Sigmoid colon (tissue), 7 donors: ENCODE results near the gene GPR33. TPM values are rescaled to one million over a fixed set of nuclear protein-coding genes. Genes with fewer than 3 reads are reported as not detected.
"Not testable (repeated sequence)": the region's sequence is repeated elsewhere in the genome, so short reads cannot be mapped to it uniquely, and the experiment has no call there.

Experiments used
- DNase-seq: peaks from one replicate; pipeline ENCODE4 v3.0.0-alpha.2; 2019
- H3K27ac ChIP-seq, 4 donors: fragments of 200-600 bp; sonication (generic); one replicate each; pipeline ENCODE4 v1.5.1; 2016 to 2019; ENCODE audit warnings: mild to moderate bottlenecking in 1 of 4
- H3K27me3 ChIP-seq, 3 donors: fragments of 200-600 bp; sonication (generic); one replicate each; pipeline ENCODE4 v1.5.1; 2019; ENCODE audit warnings: mild to moderate bottlenecking in 1 of 3
- H3K36me3 ChIP-seq, 4 donors: fragments of 200-600 bp; sonication (generic); one replicate each; pipeline ENCODE4 v1.5.1; 2016 to 2019
- H3K4me1 ChIP-seq, 4 donors: fragments of 200-600 bp; sonication (generic); one replicate each; pipeline ENCODE4 v1.5.1; 2017 to 2019
- H3K4me3 ChIP-seq, 4 donors: fragments of 200-600 bp; sonication (generic); one replicate each; pipeline ENCODE4 v1.5.1; 2017 to 2019; ENCODE audit warnings: mild to moderate bottlenecking in 2 of 4, moderate library complexity in 1 of 4
- H3K9me3 ChIP-seq, 4 donors: fragments of 200-600 bp in 3 of 4; sonication (generic) in 3 of 4; one replicate each; pipeline versions ENCODE4 v1.5.1 to v1.6.1; 2013 to 2019
- EP300 ChIP-seq, 4 donors: sonication (generic); formaldehyde crosslinking; IDR thresholded peaks; one replicate each; pipeline ENCODE4 v1.6.1; 2017; ENCODE audit warnings: antibody characterized with exemption in 4 of 4
- POLR2A ChIP-seq, 2 donors: fragments of 450-650 bp; IDR thresholded peaks; one replicate each; pipeline ENCODE4 v1.6.1; 2016; ENCODE audit warnings: antibody characterized with exemption in 2 of 2, mild to moderate bottlenecking in 2 of 2, moderate library complexity in 2 of 2
- POLR2AphosphoS5 ChIP-seq, 4 donors: sonication (generic); formaldehyde crosslinking; IDR thresholded peaks; one replicate each; pipeline ENCODE4 v1.6.1; 2017; ENCODE audit warnings: antibody characterized with exemption in 4 of 4
- WGBS, 2 donors: extraction: QIAGEN DNeasy Blood & Tissue Kit; methylation state at CpG; one replicate each; pipeline ENCODE4 v1.1.7; 2013; 5-methylcytosine and 5-hydroxymethylcytosine counted together
- intact Hi-C: fragments of 100-400 bp; cut with DNase I; formaldehyde crosslinking; loops from one replicate; pipeline ENCODE4 v1.15.1; 2023
- polyA plus RNA-seq, 3 donors: library from polyadenylated mRNA; stranded (reverse); fragments of 200-250 nt; gene quantifications; one replicate each; pipeline ENCODE4 v1.2.3, GENCODE V29; 2013
- total RNA-seq, 4 donors: library from RNA; depleted of rRNA; stranded (reverse); fragments of >200 nt; gene quantifications; one replicate each; pipeline ENCODE4 v1.1.0, GENCODE V29; 2016
- TF ChIP-seq, protein P1 (sequence below), 4 experiments: fragments of 450-650 bp in 3 of 4; fragments of 200-600 bp in 1 of 4; IDR thresholded peaks; one replicate each; pipeline ENCODE4 v1.5.1; 2016 to 2019; ENCODE audit warnings: antibody characterized with exemption in 4 of 4, mild to moderate bottlenecking in 3 of 4, moderate library complexity in 2 of 4
- donor health status: healthy with polysubstance abuse.
- donor health status: Bipolar disorder and iron deficiency.
- donor health status: healthy.

The GPR33 gene
- total and polyA plus RNA-seq, 7 donors: not detected

DNA sequence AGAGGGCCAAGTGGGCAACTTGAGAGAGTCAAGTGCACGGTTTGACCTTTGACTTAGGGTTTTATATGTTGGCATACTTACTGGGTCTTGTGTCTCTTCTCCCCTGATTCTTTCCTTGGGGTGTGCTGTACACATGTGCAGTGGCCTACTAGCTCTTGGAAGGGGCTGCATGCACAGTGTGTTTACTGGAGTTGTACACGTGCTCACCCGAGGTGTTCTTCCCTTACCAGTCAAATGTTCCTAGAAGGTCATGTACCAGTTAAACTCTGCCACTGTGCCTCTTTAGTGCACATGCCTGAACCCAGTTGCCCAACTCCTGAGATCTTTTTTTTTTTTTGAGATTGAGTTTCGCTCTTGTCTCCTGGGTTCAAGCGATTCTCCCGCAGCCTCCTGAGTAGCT, 21.3 kb downstream of the GPR33 start:
- DNase-seq: no peak
- Histone ChIP-seq H3K36me3 (no peaks in the 10 kb centered on the region), H3K9me3 (no peaks in the 10 kb centered on the region), H3K4me1 (peaks cover 0 to 11% (median 0%) of the 10 kb centered on the region in 4 donors), H3K27ac (no peak overlapping the region), H3K27me3 (no peaks in the 10 kb centered on the region), H3K4me3 (no peak overlapping the region)
- no peak for TF ChIP-seq POLR2AphosphoS5 (IDR thresholded peaks at IDR 0.05)
- TF ChIP-seq, protein P1, sequence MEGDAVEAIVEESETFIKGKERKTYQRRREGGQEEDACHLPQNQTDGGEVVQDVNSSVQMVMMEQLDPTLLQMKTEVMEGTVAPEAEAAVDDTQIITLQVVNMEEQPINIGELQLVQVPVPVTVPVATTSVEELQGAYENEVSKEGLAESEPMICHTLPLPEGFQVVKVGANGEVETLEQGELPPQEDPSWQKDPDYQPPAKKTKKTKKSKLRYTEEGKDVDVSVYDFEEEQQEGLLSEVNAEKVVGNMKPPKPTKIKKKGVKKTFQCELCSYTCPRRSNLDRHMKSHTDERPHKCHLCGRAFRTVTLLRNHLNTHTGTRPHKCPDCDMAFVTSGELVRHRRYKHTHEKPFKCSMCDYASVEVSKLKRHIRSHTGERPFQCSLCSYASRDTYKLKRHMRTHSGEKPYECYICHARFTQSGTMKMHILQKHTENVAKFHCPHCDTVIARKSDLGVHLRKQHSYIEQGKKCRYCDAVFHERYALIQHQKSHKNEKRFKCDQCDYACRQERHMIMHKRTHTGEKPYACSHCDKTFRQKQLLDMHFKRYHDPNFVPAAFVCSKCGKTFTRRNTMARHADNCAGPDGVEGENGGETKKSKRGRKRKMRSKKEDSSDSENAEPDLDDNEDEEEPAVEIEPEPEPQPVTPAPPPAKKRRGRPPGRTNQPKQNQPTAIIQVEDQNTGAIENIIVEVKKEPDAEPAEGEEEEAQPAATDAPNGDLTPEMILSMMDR (IDR thresholded peaks at IDR 0.05): no peak
- TF ChIP-seq EP300 (IDR thresholded peaks at IDR 0.05): no peak
- no peak for TF ChIP-seq POLR2A (IDR thresholded peaks at IDR 0.05)
- WGBS, 2 donors: 81 to 88% methylated on average over 6 of the region's 6 CpGs
- intact Hi-C loops: no loop called here

DNA sequence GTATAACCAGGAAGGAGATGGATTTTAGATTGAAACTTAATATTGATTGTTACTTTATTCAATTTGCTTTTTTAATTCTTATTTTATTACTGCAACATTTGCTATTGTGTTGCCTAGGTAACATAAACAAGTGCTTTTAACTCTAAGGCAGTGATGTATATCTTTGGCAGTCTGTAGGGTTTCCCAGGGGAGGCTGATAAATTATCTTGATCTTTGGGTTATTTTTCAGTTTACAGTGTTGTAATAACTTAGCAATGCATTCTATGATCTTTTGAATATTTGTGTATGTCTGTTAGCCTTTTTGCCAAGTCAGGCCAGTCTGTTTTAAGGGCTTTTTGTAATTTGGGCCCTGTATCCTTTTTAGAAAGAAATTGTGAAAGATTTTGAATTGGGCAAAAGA, 22.7 kb downstream of the GPR33 start:
- Histone ChIP-seq H3K9me3 (no peaks in the 10 kb centered on the region), H3K4me1 (peaks cover 0 to 11% (median 0%) of the 10 kb centered on the region in 4 donors), H3K27me3 (no peaks in the 10 kb centered on the region), H3K27ac (no peak overlapping the region), H3K4me3 (no peak overlapping the region), H3K36me3 (no peaks in the 10 kb centered on the region)
- intact Hi-C loops: no loop called here
- TF ChIP-seq POLR2A (IDR thresholded peaks at IDR 0.05): no peak
- DNase-seq: no peak

DNA sequence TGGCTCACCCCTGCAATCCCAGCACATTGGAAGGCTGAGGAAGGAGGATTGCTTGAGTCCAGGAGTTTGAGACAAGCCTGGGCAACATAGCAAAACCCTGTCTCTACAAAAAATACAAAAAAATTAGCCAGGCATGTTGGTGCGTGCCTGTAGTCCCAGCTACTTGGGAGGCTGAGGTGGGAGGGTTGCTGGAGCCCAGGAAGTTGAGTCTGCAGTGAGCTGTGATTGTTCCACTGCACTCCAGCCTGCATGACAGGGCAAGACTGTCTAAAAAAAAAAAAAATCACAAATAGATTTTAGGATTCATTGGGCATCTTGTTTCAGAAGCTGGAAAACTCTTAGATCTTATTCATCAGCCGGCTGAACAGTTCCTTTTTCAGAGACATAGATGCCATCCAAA, 25.4 kb downstream of the GPR33 start:
- H3K36me3 ChIP-seq, intact Hi-C loops, H3K4me3 ChIP-seq, H3K27ac ChIP-seq, H3K9me3 ChIP-seq, H3K27me3 ChIP-seq, DNase-seq: not testable (repeated sequence)
- WGBS, 2 donors: 92 to 93% methylated on average over 2 of the region's 2 CpGs
- H3K4me1 ChIP-seq: peaks cover 0 to 11% (median 4%) of the 10 kb centered on the region in 4 donors

DNA sequence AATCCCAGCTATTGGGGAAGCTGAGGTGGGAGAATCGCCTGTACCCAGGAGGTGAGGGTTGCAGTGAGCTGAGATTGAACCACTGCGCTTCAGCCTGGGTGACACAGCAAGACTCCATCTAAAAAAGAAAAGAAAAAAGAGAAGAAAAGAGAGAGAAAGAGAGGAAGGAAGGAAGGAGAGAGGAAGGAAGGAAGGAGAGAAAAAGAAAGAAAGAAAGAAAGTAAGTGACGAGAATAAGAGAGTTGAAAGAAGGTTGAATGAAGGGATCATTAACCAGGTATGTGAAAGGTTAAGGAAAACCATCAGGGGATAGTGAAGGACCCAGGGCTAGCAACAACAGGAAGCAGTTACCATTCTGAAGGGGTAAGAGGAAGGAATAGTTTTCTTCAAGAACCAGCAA, 26.3 kb downstream of the GPR33 start:
- Histone ChIP-seq H3K27me3 (no peaks in the 10 kb centered on the region), H3K4me3 (no peak overlapping the region), H3K4me1 (peaks cover 0 to 11% (median 5%) of the 10 kb centered on the region in 4 donors), H3K36me3 (no peaks in the 10 kb centered on the region), H3K9me3 (no peaks in the 10 kb centered on the region), H3K27ac (no peak overlapping the region)
- 83 to 89% methylated on average over 3 of the region's 3 CpGs for WGBS, 2 donors
- TF ChIP-seq EP300 (IDR thresholded peaks at IDR 0.05): no peak
- no peak for TF ChIP-seq POLR2AphosphoS5 (IDR thresholded peaks at IDR 0.05)
- no peak for TF ChIP-seq POLR2A (IDR thresholded peaks at IDR 0.05)
- TF ChIP-seq, protein P1 (IDR thresholded peaks at IDR 0.05): no peak
- no peak for DNase-seq
- intact Hi-C loops: no loop called here

DNA sequence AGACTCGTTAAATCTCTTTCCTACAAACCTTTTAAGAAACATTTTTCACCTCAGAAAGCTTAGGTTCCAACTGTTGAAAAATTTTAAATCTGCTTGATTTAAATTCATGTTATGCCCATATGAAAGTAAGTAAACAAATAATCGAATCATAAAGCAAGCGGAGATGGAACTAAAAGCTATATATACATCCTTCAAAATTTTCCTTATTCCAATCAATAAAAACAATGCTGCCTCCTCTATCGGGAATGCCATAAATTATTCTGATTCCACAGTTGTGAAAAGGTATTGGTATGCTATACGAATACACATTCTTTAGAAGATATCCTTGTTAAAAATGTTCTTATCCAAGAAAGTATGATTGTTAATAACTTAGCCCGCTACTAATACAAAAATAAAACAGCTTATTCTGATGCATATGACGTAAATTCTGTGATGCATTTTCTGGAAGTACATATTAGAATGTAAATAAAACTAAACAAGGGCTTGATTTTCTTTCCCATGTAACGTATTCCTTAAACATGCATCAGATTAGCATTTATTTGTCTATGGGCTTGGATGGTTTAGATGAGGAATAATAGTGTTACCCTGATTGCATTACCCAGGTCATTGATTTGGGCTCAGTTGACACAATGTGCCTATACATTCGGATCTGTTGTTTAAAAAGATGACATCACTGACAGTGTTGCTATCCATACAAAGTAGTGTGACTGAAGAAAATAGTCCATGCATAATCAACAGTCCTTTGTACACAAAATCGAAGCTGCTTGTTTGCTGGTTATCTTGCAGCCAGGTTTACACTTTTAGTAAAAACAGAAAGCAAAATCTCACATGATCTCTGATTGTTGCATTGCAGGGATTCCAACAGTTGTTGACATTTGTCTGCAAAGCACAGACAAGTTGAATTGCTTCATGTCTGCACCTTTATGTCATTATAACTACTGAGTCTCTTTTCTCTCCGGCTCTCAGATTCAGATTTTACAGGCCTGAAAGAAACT, 29.9 kb downstream of the GPR33 start:
- TF ChIP-seq, protein P1 (IDR thresholded peaks at IDR 0.05): no peak
- TF ChIP-seq EP300 (IDR thresholded peaks at IDR 0.05): peak in 1 of 4 donors; percentile 0
- peak overlapping the region; percentile 68 to 80 (median 74) for H3K4me3 ChIP-seq
- no peak for DNase-seq
- peaks cover 0 to 2% (median 0%) of the 10 kb centered on the region in 4 donors for H3K36me3 ChIP-seq
- WGBS, 2 donors: 18 to 51% methylated on average over 11 of the region's 11 CpGs
- H3K4me1 ChIP-seq: peaks cover 0 to 32% (median 16%) of the 10 kb centered on the region in 4 donors
- intact Hi-C loops: loop anchor here (2.0 to 5.0 kb wide), 3 partner anchors 37 to 794 kb away; partner anchors contain the start of genes HEATR5A and NUBPL
- H3K27me3 ChIP-seq: no peaks in the 10 kb centered on the region
- no peaks in the 10 kb centered on the region for H3K9me3 ChIP-seq
- peak overlapping the region; percentile 88 to 95 (median 94) for H3K27ac ChIP-seq
